Measurements from ENCODE around the gene CLDN18. TPM values are rescaled to one million over a fixed set of nuclear protein-coding genes. Genes with fewer than 3 reads are reported as not detected.

CLDN18 gene
- total and polyA plus RNA-seq, 2 experiments from 2014 or later = 0.19 TPM; not detected in 1

DNA sequence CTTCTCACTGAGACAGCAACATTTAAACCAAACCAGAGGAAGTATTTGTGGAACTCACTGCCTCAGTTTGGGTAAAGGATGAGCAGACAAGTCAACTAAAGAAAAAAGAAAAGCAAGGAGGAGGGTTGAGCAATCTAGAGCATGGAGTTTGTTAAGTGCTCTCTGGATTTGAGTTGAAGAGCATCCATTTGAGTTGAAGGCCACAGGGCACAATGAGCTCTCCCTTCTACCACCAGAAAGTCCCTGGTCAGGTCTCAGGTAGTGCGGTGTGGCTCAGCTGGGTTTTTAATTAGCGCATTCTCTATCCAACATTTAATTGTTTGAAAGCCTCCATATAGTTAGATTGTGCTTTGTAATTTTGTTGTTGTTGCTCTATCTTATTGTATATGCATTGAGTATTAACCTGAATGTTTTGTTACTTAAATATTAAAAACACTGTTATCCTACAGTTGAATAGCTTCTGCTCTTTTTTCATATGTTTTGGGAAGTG is 23.3 kb downstream of the CLDN18 start (continued):
- TF ChIP-seq, protein P1, sequence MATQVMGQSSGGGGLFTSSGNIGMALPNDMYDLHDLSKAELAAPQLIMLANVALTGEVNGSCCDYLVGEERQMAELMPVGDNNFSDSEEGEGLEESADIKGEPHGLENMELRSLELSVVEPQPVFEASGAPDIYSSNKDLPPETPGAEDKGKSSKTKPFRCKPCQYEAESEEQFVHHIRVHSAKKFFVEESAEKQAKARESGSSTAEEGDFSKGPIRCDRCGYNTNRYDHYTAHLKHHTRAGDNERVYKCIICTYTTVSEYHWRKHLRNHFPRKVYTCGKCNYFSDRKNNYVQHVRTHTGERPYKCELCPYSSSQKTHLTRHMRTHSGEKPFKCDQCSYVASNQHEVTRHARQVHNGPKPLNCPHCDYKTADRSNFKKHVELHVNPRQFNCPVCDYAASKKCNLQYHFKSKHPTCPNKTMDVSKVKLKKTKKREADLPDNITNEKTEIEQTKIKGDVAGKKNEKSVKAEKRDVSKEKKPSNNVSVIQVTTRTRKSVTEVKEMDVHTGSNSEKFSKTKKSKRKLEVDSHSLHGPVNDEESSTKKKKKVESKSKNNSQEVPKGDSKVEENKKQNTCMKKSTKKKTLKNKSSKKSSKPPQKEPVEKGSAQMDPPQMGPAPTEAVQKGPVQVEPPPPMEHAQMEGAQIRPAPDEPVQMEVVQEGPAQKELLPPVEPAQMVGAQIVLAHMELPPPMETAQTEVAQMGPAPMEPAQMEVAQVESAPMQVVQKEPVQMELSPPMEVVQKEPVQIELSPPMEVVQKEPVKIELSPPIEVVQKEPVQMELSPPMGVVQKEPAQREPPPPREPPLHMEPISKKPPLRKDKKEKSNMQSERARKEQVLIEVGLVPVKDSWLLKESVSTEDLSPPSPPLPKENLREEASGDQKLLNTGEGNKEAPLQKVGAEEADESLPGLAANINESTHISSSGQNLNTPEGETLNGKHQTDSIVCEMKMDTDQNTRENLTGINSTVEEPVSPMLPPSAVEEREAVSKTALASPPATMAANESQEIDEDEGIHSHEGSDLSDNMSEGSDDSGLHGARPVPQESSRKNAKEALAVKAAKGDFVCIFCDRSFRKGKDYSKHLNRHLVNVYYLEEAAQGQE (IDR thresholded peaks at IDR 0.05; ENCODE audit: unreplicated experiment) = no peak
- TF ChIP-seq, protein P2, sequence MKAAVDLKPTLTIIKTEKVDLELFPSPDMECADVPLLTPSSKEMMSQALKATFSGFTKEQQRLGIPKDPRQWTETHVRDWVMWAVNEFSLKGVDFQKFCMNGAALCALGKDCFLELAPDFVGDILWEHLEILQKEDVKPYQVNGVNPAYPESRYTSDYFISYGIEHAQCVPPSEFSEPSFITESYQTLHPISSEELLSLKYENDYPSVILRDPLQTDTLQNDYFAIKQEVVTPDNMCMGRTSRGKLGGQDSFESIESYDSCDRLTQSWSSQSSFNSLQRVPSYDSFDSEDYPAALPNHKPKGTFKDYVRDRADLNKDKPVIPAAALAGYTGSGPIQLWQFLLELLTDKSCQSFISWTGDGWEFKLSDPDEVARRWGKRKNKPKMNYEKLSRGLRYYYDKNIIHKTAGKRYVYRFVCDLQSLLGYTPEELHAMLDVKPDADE (IDR thresholded peaks at IDR 0.05) = no peak
- TF ChIP-seq, protein P3, sequence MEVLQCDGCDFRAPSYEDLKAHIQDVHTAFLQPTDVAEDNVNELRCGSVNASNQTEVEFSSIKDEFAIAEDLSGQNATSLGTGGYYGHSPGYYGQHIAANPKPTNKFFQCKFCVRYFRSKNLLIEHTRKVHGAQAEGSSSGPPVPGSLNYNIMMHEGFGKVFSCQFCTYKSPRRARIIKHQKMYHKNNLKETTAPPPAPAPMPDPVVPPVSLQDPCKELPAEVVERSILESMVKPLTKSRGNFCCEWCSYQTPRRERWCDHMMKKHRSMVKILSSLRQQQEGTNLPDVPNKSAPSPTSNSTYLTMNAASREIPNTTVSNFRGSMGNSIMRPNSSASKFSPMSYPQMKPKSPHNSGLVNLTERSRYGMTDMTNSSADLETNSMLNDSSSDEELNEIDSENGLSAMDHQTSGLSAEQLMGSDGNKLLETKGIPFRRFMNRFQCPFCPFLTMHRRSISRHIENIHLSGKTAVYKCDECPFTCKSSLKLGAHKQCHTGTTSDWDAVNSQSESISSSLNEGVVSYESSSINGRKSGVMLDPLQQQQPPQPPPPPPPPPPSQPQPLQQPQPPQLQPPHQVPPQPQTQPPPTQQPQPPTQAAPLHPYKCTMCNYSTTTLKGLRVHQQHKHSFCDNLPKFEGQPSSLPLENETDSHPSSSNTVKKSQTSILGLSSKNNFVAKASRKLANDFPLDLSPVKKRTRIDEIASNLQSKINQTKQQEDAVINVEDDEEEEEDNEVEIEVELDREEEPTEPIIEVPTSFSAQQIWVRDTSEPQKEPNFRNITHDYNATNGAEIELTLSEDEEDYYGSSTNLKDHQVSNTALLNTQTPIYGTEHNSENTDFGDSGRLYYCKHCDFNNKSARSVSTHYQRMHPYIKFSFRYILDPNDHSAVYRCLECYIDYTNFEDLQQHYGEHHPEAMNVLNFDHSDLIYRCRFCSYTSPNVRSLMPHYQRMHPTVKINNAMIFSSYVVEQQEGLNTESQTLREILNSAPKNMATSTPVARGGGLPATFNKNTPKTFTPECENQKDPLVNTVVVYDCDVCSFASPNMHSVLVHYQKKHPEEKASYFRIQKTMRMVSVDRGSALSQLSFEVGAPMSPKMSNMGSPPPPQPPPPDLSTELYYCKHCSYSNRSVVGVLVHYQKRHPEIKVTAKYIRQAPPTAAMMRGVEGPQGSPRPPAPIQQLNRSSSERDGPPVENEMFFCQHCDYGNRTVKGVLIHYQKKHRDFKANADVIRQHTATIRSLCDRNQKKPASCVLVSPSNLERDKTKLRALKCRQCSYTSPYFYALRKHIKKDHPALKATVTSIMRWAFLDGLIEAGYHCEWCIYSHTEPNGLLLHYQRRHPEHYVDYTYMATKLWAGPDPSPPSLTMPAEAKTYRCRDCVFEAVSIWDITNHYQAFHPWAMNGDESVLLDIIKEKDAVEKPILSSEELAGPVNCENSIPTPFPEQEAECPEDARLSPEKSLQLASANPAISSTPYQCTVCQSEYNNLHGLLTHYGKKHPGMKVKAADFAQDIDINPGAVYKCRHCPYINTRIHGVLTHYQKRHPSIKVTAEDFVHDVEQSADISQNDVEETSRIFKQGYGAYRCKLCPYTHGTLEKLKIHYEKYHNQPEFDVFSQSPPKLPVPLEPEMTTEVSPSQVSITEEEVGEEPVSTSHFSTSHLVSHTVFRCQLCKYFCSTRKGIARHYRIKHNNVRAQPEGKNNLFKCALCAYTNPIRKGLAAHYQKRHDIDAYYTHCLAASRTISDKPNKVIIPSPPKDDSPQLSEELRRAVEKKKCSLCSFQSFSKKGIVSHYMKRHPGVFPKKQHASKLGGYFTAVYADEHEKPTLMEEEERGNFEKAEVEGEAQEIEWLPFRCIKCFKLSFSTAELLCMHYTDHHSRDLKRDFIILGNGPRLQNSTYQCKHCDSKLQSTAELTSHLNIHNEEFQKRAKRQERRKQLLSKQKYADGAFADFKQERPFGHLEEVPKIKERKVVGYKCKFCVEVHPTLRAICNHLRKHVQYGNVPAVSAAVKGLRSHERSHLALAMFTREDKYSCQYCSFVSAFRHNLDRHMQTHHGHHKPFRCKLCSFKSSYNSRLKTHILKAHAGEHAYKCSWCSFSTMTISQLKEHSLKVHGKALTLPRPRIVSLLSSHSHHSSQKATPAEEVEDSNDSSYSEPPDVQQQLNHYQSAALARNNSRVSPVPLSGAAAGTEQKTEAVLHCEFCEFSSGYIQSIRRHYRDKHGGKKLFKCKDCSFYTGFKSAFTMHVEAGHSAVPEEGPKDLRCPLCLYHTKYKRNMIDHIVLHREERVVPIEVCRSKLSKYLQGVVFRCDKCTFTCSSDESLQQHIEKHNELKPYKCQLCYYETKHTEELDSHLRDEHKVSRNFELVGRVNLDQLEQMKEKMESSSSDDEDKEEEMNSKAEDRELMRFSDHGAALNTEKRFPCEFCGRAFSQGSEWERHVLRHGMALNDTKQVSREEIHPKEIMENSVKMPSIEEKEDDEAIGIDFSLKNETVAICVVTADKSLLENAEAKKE (CRISPR knock-in tag; IDR thresholded peaks at IDR 0.05) = no peak
- TF ChIP-seq POLR2AphosphoS5 (IDR thresholded peaks at IDR 0.05; ENCODE audit: low read depth) = no peak
